Measurements from ENCODE around the gene RPS15.

Gene RPS15

DNA sequence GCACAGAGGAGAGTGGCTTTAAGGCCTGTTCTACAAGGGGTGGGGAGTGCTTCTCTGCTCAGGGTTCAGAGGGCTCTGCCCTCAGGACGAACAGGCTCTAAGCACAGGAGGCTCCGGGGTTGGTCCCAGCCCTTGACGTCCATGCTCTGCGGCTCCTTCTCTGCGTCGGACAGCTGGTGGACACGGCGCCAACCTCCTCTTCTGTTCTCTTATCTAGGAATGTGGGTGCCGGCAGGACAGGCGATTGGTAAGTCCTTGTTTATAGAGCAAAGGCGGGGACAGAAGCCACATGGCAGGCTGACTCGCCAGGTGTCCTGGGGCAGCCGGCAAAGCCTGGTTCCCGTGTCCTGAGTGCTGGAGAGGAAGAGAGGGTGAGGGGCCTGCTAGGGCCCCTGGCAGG is 8.4 kb upstream of the RPS15 start:
- in situ Hi-C loops (cut with MboI; ENCODE audit: low sequenced_read_pairs, unreplicated experiment): no loop called here
- DNase-seq (ENCODE audit: low spot score): no peak
- TF ChIP-seq, protein P1, sequence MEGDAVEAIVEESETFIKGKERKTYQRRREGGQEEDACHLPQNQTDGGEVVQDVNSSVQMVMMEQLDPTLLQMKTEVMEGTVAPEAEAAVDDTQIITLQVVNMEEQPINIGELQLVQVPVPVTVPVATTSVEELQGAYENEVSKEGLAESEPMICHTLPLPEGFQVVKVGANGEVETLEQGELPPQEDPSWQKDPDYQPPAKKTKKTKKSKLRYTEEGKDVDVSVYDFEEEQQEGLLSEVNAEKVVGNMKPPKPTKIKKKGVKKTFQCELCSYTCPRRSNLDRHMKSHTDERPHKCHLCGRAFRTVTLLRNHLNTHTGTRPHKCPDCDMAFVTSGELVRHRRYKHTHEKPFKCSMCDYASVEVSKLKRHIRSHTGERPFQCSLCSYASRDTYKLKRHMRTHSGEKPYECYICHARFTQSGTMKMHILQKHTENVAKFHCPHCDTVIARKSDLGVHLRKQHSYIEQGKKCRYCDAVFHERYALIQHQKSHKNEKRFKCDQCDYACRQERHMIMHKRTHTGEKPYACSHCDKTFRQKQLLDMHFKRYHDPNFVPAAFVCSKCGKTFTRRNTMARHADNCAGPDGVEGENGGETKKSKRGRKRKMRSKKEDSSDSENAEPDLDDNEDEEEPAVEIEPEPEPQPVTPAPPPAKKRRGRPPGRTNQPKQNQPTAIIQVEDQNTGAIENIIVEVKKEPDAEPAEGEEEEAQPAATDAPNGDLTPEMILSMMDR (IDR thresholded peaks at IDR 0.05; ENCODE audit: borderline replicate concordance, control extremely low read depth, extremely low read depth, insufficient read depth, missing control alignments): no peak

DNA sequence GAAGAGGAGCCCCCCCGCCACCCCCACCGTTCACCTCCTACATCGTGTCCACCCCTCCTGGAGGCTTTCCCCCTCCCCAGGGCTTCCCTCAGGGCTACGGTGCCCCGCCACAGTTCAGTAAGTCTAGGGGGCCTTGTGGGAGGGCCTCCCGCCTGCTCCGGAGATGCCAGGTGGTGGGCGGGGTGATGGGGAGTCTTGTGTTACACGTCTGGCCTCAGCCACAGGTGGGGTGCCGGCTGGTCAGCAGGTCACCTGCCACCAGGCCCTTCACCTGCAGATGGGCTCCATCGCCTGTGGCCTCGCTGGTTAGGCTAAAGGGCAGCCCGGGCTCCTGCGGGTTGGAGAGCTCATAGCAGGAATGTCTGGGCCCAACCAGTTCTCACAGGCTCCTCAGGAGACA is 8.0 kb upstream of the RPS15 start:
- no peak for DNase-seq (ENCODE audit: low spot score)
- in situ Hi-C loops (cut with MboI; ENCODE audit: low sequenced_read_pairs, unreplicated experiment): no loop called here
- TF ChIP-seq, protein P1 (IDR thresholded peaks at IDR 0.05; ENCODE audit: borderline replicate concordance, control extremely low read depth, extremely low read depth, insufficient read depth, missing control alignments): no peak

DNA sequence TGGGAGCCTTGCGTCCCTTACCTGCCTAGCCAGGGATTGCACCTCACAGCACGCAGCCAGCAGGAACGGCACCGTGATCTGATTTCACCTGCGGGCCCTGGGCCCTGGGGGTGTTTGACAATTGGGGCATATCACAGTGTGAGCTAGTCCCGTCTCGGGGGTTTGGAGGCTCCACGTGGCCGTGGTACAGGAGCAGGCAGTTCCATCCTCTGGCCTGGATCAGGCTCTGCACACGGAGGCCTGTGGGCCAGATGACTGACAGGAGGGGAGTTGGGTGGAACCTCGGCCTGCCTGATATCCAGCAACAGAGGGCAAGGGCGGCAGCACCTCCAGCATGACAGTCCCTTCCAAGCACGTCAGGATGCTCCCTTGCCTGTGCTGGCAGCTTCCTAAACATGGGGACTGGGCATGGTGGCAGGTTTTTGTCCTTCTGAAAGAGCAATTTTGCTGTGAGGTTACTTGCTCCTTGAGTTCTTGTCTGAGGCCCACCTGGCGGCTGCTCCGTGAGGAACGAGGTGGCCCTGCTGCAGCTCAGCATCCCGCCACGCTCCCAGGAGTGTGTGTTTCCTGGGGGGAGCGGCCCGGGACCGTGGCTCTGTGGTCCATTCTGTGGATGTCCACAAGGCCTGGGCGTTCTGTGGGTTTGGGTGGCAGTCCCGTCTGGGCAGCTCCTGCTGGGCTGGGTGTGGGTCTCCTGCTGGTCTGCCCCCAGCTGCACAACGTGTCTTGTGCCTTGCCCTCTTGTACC is 6.3 kb upstream of the RPS15 start:
- no peak for DNase-seq (ENCODE audit: low spot score)
- in situ Hi-C loops (cut with MboI; ENCODE audit: low sequenced_read_pairs, unreplicated experiment): no loop called here
- TF ChIP-seq, protein P1 (IDR thresholded peaks at IDR 0.05; ENCODE audit: borderline replicate concordance, control extremely low read depth, extremely low read depth, insufficient read depth, missing control alignments): no peak

GRCh38 chr19:1432507-1432887 is 5.7 kb upstream of the RPS15 start:
- TF ChIP-seq, protein P1 (IDR thresholded peaks at IDR 0.05; ENCODE audit: borderline replicate concordance, control extremely low read depth, extremely low read depth, insufficient read depth, missing control alignments): no peak
- in situ Hi-C loops (cut with MboI; ENCODE audit: low sequenced_read_pairs, unreplicated experiment): no loop called here
- DNase-seq (ENCODE audit: low spot score): no peak

- in situ Hi-C loops (cut with MboI; ENCODE audit: low sequenced_read_pairs, unreplicated experiment): no loop called here
- TF ChIP-seq, protein P1 (IDR thresholded peaks at IDR 0.05; ENCODE audit: borderline replicate concordance, control extremely low read depth, extremely low read depth, insufficient read depth, missing control alignments): no peak
Measured at GRCh38 chr19:1433119-1434039, 4.8 kb upstream of the RPS15 start.

DNA sequence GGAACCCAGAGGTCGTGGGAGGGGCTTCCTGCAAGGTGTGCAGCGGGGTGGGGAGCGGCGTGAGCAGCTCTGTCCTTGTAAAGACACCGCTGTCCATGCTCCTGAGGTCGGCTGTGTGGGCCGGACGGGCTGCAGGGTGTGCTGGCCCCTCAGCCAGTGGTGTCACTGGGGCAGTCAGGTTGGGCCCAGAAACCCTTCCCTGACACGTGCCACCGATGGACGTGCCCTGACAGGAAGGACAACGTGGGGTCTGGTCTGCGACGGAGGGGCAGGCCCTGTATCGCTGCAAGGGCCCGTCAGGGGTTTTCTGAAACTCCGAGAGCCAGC is 4.2 kb upstream of the RPS15 start:
- in situ Hi-C loops (cut with MboI; ENCODE audit: low sequenced_read_pairs, unreplicated experiment): no loop called here
- TF ChIP-seq, protein P1 (IDR thresholded peaks at IDR 0.05; ENCODE audit: borderline replicate concordance, control extremely low read depth, extremely low read depth, insufficient read depth, missing control alignments): no peak
- DNase-seq (ENCODE audit: low spot score): no peak

More at GRCh38 chr19:1433119-1434039, 4.8 kb upstream of the RPS15 start:
- DNase-seq (ENCODE audit: low spot score): no peak

Measured in GM13976 (cell line).